RPMI8226 (cell line): Measurements from ENCODE around the gene ZNF567.
A peak's percentile ranks its signal among the peaks of the same experiment; 100 is the strongest.
"Not testable (repeated sequence)": the region's sequence is repeated elsewhere in the genome, so short reads cannot be mapped to it uniquely, and the experiment has no call there.

ENCODE experiments used
- DNase-seq: peaks from one replicate; pipeline ENCODE4 v3.0.0-alpha.2; 2015

The ZNF567 gene

GRCh38 chr19:36687214-36688056, at the start of gene ZNF567:
ZNF567 (plus strand) TSS chr19:36687612; CDS start chr19:36694868, 7,256 bp downstream.
- peak; percentile 96 for DNase-seq

- no peak for DNase-seq
These were observed 48.4 kb upstream of the ZNF567 start for GRCh38 chr19:36638862-36639510.

- no peak for DNase-seq
These were observed 40.7 kb upstream of the ZNF567 start for GRCh38 chr19:36646746-36647145.

GRCh38 chr19:36652958-36653357, 34.5 kb upstream of the ZNF567 start:
- DNase-seq = no peak

- DNase-seq = no peak
These were observed 21.6 kb upstream of the ZNF567 start for GRCh38 chr19:36665832-36666231.

- no peak for DNase-seq
These were observed 18.8 kb upstream of the ZNF567 start for GRCh38 chr19:36668646-36669045.

GRCh38 chr19:36672368-36672767, 15.0 kb upstream of the ZNF567 start:
- DNase-seq = no peak

GRCh38 chr19:36674201-36674600, 13.2 kb upstream of the ZNF567 start:
- no peak for DNase-seq

- DNase-seq = no peak
These were observed 8.0 kb upstream of the ZNF567 start for GRCh38 chr19:36679455-36679854.

- DNase-seq = no peak
These were observed 1.6 kb upstream of the ZNF567 start for GRCh38 chr19:36685835-36686234.

- DNase-seq = peak; percentile 18
These were observed 823 bp upstream of the ZNF567 start for GRCh38 chr19:36686365-36687213.

GRCh38 chr19:36688058-36688457, 646 bp downstream of the ZNF567 start:
- DNase-seq = no peak

GRCh38 chr19:36707134-36707533, 19.7 kb downstream of the ZNF567 start:
- DNase-seq = no peak

- DNase-seq = no peak
These were observed 22.0 kb downstream of the ZNF567 start for GRCh38 chr19:36709423-36709822.

- DNase-seq = no peak
These were observed 32.5 kb downstream of the ZNF567 start for GRCh38 chr19:36719687-36720556.

- not testable (repeated sequence) for DNase-seq
These were observed 48.8 kb downstream of the ZNF567 start for GRCh38 chr19:36736166-36736565.

GRCh38 chr19:36745870-36746269, 58.5 kb downstream of the ZNF567 start:
- DNase-seq = no peak

- no peak for DNase-seq
These were observed 60.3 kb downstream of the ZNF567 start for GRCh38 chr19:36747750-36748149.

- no peak for DNase-seq
These were observed 61.2 kb downstream of the ZNF567 start for GRCh38 chr19:36748431-36749275.

GRCh38 chr19:36749613-36750012, 62.2 kb downstream of the ZNF567 start:
- not testable (repeated sequence) for DNase-seq

GRCh38 chr19:36750066-36750691, 62.8 kb downstream of the ZNF567 start:
- no peak for DNase-seq
